HepG2 (cell line): Measurements from ENCODE around the gene MAPK12. TPM values are rescaled to one million over a fixed set of nuclear protein-coding genes. Genes with fewer than 3 reads are reported as not detected.

Source experiments
- CC2D1A ChIP-seq: sonication (generic); formaldehyde crosslinking; IDR thresholded peaks from 2 replicates; pipeline ENCODE4 v1.8.1; 2023; ENCODE audit warnings: mild to moderate bottlenecking, missing genetic modification reagents
- DPF2 ChIP-seq: sonication (generic); formaldehyde crosslinking; IDR thresholded peaks from 2 replicates; pipeline ENCODE4 v1.4.0; 2020; ENCODE audit warnings: mild to moderate bottlenecking, low read depth, missing genetic modification reagents, borderline replicate concordance
- DR1 ChIP-seq: sonication (generic); formaldehyde crosslinking; IDR thresholded peaks from 2 replicates; pipeline ENCODE4 v1.8.0; 2021; ENCODE audit warnings: mild to moderate bottlenecking, missing genetic modification reagents, inconsistent platforms
- EP300 ChIP-seq, 3 experiments: sonication (generic) in 1 of 3; formaldehyde crosslinking in 1 of 3; IDR thresholded peaks; 2 replicates each; pipeline versions ENCODE4 v1.5.1 to v1.6.1; 2011 to 2020; ENCODE audit warnings: low read depth in 2 of 3, low read length in 2 of 3, borderline replicate concordance in 1 of 3, improper control_type of control experiment in 1 of 3, mild to moderate bottlenecking in 1 of 3, missing genetic modification reagents in 1 of 3, moderate library complexity in 1 of 3
- EZH2 ChIP-seq: conservative IDR thresholded peaks from 2 replicates; pipeline ENCODE4 v1.6.1; 2012; ENCODE audit warnings: mild to moderate bottlenecking, low read depth, low read length, moderate library complexity
- GABPB1 ChIP-seq: IDR thresholded peaks from 2 replicates; pipeline ENCODE4 v1.6.1; 2016; ENCODE audit warnings: mild to moderate bottlenecking, missing genetic modification reagents, moderate library complexity, missing compliant biosample characterization
- JARID2 ChIP-seq: sonication (generic); formaldehyde crosslinking; IDR thresholded peaks from 2 replicates; pipeline ENCODE4 v1.8.1; 2023; ENCODE audit warnings: missing genetic modification reagents, inconsistent platforms; ENCODE audit not compliant: insufficient replicate concordance
- KLF9 ChIP-seq: IDR thresholded peaks from 2 replicates; pipeline ENCODE4 v1.6.1; 2016; ENCODE audit warnings: low read depth
- SNRNP70 ChIP-seq: fragments of 200-400 bp; formaldehyde crosslinking; IDR thresholded peaks from 2 replicates; pipeline ENCODE4 v1.6.1; 2017; ENCODE audit warnings: mild to moderate bottlenecking, low read depth, low read length, moderate library complexity
- ZNF274 ChIP-seq: sonication (generic); formaldehyde crosslinking; IDR thresholded peaks from 2 replicates; pipeline ENCODE4 v1.5.1; 2020; ENCODE audit warnings: mild to moderate bottlenecking, missing genetic modification reagents
- ZSCAN12 ChIP-seq: sonication (generic); formaldehyde crosslinking; IDR thresholded peaks from 2 replicates; pipeline ENCODE4 v1.9.0; 2021; ENCODE audit warnings: mild to moderate bottlenecking, missing genetic modification reagents
- ZSCAN22 ChIP-seq: sonication (generic); formaldehyde crosslinking; IDR thresholded peaks from 2 replicates; pipeline ENCODE4 v1.4.0; 2020; ENCODE audit warnings: mild to moderate bottlenecking, missing genetic modification reagents
- polyA plus RNA-seq, 8 experiments: library from polyadenylated mRNA; depleted of rRNA in 3 of 8; stranded (reverse) in 7 of 8; unstranded in 1 of 8; fragments of >200 nt; fragmentation: Illumina TruSeq in 4 of 8; extraction: Trizol in 4 of 8; gene quantifications; 2 replicates each; pipeline versions ENCODE4 v1.2.1 to v1.2.3, GENCODE V29; 2011 to 2016; ENCODE audit warnings: low read depth in 4 of 8, missing spikeins in 1 of 8, mixed read lengths in 1 of 8; ENCODE audit not compliant: insufficient read depth in 1 of 8
- total RNA-seq, 5 experiments: library from RNA; depleted of rRNA; stranded (reverse); fragments of >200 nt; fragmentation: Illumina TruSeq; extraction: Trizol; gene quantifications; 2 replicates each; pipeline ENCODE4 v1.2.3, GENCODE V29; 2016; ENCODE audit warnings: low read depth in 1 of 5
- TF ChIP-seq, protein P1 (sequence below): sonication (generic); formaldehyde crosslinking; IDR thresholded peaks from 2 replicates; pipeline ENCODE4 v1.4.0; 2020; ENCODE audit warnings: low read depth, missing genetic modification reagents
- TF ChIP-seq, protein P2 (sequence below): sonication (generic); formaldehyde crosslinking; IDR thresholded peaks from 2 replicates; pipeline ENCODE4 v1.5.0; 2020; ENCODE audit warnings: missing genetic modification reagents
- TF ChIP-seq, protein P3 (sequence below): sonication (generic); formaldehyde crosslinking; IDR thresholded peaks from 2 replicates; pipeline ENCODE4 v1.8.0; 2022; ENCODE audit warnings: mild to moderate bottlenecking, missing genetic modification reagents, moderate library complexity
- TF ChIP-seq, protein P4 (sequence below): IDR thresholded peaks from 2 replicates; pipeline ENCODE4 v1.6.1; 2016
- TF ChIP-seq, protein P5 (sequence below): sonication (generic); formaldehyde crosslinking; IDR thresholded peaks from 2 replicates; pipeline ENCODE4 v1.9.0; 2021; ENCODE audit warnings: missing genetic modification reagents, borderline replicate concordance
- TF ChIP-seq, protein P6 (sequence below): sonication (generic); formaldehyde crosslinking; IDR thresholded peaks from 2 replicates; pipeline ENCODE4 v1.5.0; 2020; ENCODE audit warnings: missing genetic modification reagents

MAPK12 gene
- total and polyA plus RNA-seq, 2 of the 13 experiments (the other 11 are each of a cell fraction or from before 2014, with no cell fraction given): 22.2 to 23.3 TPM

DNA sequence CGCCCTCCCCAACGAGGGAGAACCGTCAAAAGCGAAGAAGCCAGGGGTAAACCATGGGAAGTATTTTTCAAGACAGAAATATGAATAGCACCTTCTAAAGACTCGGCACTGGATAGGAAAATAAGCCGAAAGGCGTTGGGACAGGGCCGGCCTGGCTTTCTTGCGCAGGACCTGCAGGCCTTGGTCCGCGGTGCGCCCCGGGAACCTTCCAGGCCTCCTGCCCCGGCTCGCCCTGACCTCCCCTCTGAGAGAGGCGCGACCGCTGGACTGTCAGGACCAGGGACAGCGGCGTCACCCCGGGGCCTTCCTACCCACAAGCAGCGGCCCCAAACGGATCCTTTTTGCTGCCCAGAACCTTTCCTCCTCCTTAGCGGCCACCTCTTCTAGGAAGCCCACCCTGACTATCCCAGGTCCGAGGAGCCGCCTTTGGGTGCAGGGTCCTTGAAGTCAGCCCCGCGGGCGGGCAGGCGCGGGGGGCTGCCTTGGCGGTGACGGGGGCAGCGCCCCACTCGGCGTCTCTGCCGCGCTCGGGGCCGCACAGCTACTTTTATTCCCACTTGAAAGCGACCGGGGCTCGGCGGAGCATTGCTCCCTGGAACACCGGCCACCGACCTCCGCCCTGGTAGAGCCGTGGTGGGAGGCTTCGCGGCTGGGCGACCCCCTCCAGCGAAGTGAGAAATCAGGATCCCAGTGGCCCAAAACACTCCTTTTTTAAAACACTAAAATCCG, 9.3 kb upstream of the MAPK12 start (continued):
- TF ChIP-seq, protein P1, sequence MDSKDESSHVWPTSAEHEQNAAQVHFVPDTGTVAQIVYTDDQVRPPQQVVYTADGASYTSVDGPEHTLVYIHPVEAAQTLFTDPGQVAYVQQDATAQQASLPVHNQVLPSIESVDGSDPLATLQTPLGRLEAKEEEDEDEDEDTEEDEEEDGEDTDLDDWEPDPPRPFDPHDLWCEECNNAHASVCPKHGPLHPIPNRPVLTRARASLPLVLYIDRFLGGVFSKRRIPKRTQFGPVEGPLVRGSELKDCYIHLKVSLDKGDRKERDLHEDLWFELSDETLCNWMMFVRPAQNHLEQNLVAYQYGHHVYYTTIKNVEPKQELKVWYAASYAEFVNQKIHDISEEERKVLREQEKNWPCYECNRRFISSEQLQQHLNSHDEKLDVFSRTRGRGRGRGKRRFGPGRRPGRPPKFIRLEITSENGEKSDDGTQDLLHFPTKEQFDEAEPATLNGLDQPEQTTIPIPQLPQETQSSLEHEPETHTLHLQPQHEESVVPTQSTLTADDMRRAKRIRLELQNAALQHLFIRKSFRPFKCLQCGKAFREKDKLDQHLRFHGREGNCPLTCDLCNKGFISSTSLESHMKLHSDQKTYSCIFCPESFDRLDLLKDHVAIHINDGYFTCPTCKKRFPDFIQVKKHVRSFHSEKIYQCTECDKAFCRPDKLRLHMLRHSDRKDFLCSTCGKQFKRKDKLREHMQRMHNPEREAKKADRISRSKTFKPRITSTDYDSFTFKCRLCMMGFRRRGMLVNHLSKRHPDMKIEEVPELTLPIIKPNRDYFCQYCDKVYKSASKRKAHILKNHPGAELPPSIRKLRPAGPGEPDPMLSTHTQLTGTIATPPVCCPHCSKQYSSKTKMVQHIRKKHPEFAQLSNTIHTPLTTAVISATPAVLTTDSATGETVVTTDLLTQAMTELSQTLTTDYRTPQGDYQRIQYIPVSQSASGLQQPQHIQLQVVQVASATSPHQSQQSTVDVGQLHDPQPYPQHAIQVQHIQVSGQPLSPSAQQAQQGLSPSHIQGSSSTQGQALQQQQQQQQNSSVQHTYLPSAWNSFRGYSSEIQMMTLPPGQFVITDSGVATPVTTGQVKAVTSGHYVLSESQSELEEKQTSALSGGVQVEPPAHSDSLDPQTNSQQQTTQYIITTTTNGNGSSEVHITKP: peak; percentile 41; the same call in 1 of the 2 replicates
- TF ChIP-seq JARID2 (no peak), EP300 (IDR thresholded peaks at IDR 0.05; ENCODE audit: low read depth in 2 of 2, low read length in 2 of 2) (no peak), EP300 (CRISPR knock-in tag; IDR thresholded peaks at IDR 0.05; ENCODE audit: borderline replicate concordance) (no peak), DPF2 (CRISPR knock-in tag) (no peak), GABPB1 (CRISPR knock-in tag) (peak; percentile 58; the same call in 1 of the 2 replicates), EZH2 (no peak), ZNF274 (no peak), CC2D1A (CRISPR knock-in tag) (no peak), ZSCAN22 (CRISPR knock-in tag) (0 out of 2 replicates have a peak, but pooled peaks have one; percentile 26), KLF9 (CRISPR knock-in tag) (no peak), SNRNP70 (no peak), ZSCAN12 (peak; percentile 56; the same call in 1 of the 2 replicates), DR1 (peak; percentile 31; the same call in 1 of the 2 replicates)
- TF ChIP-seq, protein P2, sequence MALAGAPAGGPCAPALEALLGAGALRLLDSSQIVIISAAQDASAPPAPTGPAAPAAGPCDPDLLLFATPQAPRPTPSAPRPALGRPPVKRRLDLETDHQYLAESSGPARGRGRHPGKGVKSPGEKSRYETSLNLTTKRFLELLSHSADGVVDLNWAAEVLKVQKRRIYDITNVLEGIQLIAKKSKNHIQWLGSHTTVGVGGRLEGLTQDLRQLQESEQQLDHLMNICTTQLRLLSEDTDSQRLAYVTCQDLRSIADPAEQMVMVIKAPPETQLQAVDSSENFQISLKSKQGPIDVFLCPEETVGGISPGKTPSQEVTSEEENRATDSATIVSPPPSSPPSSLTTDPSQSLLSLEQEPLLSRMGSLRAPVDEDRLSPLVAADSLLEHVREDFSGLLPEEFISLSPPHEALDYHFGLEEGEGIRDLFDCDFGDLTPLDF (CRISPR knock-in tag): no peak
- TF ChIP-seq, protein P3, sequence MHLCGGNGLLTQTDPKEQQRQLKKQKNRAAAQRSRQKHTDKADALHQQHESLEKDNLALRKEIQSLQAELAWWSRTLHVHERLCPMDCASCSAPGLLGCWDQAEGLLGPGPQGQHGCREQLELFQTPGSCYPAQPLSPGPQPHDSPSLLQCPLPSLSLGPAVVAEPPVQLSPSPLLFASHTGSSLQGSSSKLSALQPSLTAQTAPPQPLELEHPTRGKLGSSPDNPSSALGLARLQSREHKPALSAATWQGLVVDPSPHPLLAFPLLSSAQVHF (CRISPR knock-in tag): peak; percentile 83
- TF ChIP-seq, protein P4, sequence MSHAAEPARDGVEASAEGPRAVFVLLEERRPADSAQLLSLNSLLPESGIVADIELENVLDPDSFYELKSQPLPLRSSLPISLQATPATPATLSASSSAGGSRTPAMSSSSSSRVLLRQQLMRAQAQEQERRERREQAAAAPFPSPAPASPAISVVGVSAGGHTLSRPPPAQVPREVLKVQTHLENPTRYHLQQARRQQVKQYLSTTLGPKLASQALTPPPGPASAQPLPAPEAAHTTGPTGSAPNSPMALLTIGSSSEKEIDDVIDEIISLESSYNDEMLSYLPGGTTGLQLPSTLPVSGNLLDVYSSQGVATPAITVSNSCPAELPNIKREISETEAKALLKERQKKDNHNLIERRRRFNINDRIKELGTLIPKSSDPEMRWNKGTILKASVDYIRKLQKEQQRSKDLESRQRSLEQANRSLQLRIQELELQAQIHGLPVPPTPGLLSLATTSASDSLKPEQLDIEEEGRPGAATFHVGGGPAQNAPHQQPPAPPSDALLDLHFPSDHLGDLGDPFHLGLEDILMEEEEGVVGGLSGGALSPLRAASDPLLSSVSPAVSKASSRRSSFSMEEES (CRISPR knock-in tag): peak; percentile 78
- TF ChIP-seq, protein P5, sequence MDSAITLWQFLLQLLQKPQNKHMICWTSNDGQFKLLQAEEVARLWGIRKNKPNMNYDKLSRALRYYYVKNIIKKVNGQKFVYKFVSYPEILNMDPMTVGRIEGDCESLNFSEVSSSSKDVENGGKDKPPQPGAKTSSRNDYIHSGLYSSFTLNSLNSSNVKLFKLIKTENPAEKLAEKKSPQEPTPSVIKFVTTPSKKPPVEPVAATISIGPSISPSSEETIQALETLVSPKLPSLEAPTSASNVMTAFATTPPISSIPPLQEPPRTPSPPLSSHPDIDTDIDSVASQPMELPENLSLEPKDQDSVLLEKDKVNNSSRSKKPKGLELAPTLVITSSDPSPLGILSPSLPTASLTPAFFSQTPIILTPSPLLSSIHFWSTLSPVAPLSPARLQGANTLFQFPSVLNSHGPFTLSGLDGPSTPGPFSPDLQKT: no peak
- TF ChIP-seq, protein P6, sequence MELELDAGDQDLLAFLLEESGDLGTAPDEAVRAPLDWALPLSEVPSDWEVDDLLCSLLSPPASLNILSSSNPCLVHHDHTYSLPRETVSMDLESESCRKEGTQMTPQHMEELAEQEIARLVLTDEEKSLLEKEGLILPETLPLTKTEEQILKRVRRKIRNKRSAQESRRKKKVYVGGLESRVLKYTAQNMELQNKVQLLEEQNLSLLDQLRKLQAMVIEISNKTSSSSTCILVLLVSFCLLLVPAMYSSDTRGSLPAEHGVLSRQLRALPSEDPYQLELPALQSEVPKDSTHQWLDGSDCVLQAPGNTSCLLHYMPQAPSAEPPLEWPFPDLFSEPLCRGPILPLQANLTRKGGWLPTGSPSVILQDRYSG: no peak
